ENCODE data around the gene PC.

DNA sequence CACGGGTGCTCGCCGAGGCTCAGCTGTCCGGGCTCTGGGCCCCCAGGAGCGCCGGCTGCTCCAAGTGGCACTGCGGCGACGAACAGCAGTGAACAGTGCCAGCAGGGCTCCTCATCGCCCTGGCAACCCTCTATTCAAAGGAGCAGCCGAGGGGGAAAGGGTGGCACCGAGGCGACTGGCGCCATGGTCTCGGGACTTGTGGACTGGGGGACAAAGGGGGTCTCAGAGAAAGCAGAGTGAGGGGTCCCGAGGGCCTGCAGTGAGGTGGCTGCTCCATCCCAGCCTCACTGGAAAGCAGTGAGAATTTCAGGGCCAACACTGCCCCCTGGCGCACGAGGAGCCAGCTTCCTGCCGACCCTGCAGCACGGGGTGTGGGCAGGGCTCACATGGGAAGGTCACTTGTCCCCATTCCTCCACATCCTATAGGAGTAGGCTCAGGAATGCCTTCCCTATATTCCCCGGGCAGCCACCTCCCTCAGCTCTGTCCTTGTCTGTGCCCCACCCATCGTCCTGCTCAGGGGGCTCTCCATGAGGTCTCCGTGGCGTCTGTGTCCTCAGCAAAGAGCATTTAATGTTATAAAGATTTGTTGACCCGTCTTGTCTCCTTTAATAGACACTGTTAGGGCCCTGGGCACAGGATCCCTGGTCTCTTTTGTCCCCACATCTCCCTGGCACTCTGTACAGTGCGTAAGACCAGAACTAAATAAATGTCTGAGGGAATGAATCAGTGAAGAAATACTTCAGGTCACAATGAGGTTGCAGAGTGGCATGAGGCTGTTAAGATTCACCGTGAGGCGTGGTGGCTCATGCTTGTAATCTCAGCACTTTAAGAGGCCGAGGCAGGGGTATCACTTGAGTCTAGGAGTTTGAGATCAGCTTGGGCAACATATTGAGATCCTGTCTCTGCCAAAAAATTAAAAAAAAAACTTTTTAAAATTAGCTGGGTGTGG, 74.9 kb downstream of the PC start:
- TF ChIP-seq KDM1A (IDR thresholded peaks at IDR 0.05): no peak
- TF ChIP-seq ZZZ3 (IDR thresholded peaks at IDR 0.05): no peak
